ENCODE data around the gene ITGA7. TPM values are rescaled to one million over a fixed set of nuclear protein-coding genes. Genes with fewer than 3 reads are reported as not detected.

ITGA7 gene
- total and polyA plus RNA-seq, 2 of the 4 experiments (the other 2 are of a cell fraction) = 3.9 to 15.7 TPM

DNA sequence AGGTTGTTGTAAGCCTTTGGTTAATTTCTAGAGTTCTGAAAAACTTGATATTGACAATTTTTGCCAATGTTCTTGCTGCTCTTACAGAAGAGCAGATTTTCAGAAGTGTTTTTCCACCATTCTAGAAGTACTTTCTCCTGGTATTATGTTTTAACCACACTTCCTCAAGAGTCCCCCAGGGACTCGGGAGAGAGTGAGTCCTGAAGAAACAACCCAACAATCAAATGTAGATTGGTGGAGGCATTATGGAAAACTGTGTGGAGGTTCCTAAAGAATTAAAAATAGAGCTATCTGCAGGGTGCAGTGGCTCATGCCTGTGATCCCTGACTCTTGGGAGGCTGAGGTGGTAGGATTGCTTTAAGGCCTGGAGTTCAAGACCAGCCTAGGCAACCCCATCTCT, 44.3 kb downstream of the ITGA7 start:
- Histone ChIP-seq H3K4me3 (ENCODE audit: insufficient read depth, low read depth, low read length) (no peak overlapping the region), H3K36me3 (ENCODE audit: control insufficient read depth, insufficient read depth, low read length) (no peaks in the 10 kb centered on the region), H3K9me3 (ENCODE audit: control insufficient read depth, insufficient read depth, low read length) (no peaks in the 10 kb centered on the region), H2BK15ac (ENCODE audit: low read depth, low read length) (no peak overlapping the region), H2BK120ac (ENCODE audit: low read depth, low read length) (no peak overlapping the region), H3K9ac (ENCODE audit: low read depth, low read length) (no peak overlapping the region), H3K4ac (ENCODE audit: low read depth, low read length) (no peak overlapping the region), H3K4me2 (ENCODE audit: low read depth, low read length) (no peak overlapping the region), H2BK5ac (ENCODE audit: low read depth, low read length, poor library complexity, severe bottlenecking) (no peak overlapping the region), H2AK9ac (replicated peaks; ENCODE audit: low read depth, low read length, poor library complexity) (no peak overlapping the region), H3K23ac (ENCODE audit: low read depth, low read length) (no peak overlapping the region), H3K18ac (ENCODE audit: low read depth, low read length) (no peak overlapping the region), H2AFZ (replicated peaks; ENCODE audit: low read length, poor library complexity) (no peak overlapping the region), H4K91ac (ENCODE audit: insufficient read depth, low read depth, low read length) (no peak overlapping the region), H2AK5ac (ENCODE audit: low read depth, low read length) (no peak overlapping the region), H4K5ac (ENCODE audit: low read depth, low read length) (no peak overlapping the region), H3K27me3 (ENCODE audit: control insufficient read depth, insufficient read depth, low read length) (peaks cover 15% of the 10 kb centered on the region), H3K27ac (ENCODE audit: insufficient read depth, low read length) (no peak overlapping the region), H3K9me1 (ENCODE audit: insufficient read depth, low read length) (no peaks in the 10 kb centered on the region), H3K14ac (replicated peaks; ENCODE audit: low read depth, low read length) (no peak overlapping the region), H3K79me1 (ENCODE audit: low read depth in 1 of 2, low read length in 2 of 2) (no peaks in the 10 kb centered on the region), H4K8ac (ENCODE audit: low read depth in 2 of 2, low read length in 2 of 2) (no peak overlapping the region), H4K20me1 (ENCODE audit: insufficient read depth, low read length) (no peaks in the 10 kb centered on the region), H3K4me1 (ENCODE audit: control insufficient read depth, insufficient read depth, low read length) (no peaks in the 10 kb centered on the region), H3K56ac (ENCODE audit: extremely low read depth, insufficient read depth, low read length) (no peak overlapping the region), H2BK20ac (ENCODE audit: low read depth, low read length) (no peak overlapping the region)
- TF ChIP-seq, protein P1, sequence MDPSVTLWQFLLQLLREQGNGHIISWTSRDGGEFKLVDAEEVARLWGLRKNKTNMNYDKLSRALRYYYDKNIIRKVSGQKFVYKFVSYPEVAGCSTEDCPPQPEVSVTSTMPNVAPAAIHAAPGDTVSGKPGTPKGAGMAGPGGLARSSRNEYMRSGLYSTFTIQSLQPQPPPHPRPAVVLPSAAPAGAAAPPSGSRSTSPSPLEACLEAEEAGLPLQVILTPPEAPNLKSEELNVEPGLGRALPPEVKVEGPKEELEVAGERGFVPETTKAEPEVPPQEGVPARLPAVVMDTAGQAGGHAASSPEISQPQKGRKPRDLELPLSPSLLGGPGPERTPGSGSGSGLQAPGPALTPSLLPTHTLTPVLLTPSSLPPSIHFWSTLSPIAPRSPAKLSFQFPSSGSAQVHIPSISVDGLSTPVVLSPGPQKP (IDR thresholded peaks at IDR 0.05; ENCODE audit: borderline replicate concordance, low read depth, low read length) = no peak
- TF ChIP-seq MAFK (IDR thresholded peaks at IDR 0.05; ENCODE audit: low read depth, low read length) (no peak), NFE2L2 (IDR thresholded peaks at IDR 0.05; ENCODE audit: low read depth, low read length) (no peak), SMC3 (IDR thresholded peaks at IDR 0.05; ENCODE audit: low read depth, low read length) (no peak), MXI1 (IDR thresholded peaks at IDR 0.05; ENCODE audit: borderline replicate concordance, low read depth, low read length) (no peak), RFX5 (IDR thresholded peaks at IDR 0.05; ENCODE audit: low read depth, low read length) (no peak), FOS (IDR thresholded peaks at IDR 0.05; ENCODE audit: low read depth, low read length) (no peak), RAD21 (IDR thresholded peaks at IDR 0.05; ENCODE audit: low read length) (no peak), POLR2A (IDR thresholded peaks at IDR 0.05; ENCODE audit: low read depth, low read length) (no peak), BHLHE40 (IDR thresholded peaks at IDR 0.05; ENCODE audit: low read depth, low read length) (no peak)
- TF ChIP-seq, protein P2, sequence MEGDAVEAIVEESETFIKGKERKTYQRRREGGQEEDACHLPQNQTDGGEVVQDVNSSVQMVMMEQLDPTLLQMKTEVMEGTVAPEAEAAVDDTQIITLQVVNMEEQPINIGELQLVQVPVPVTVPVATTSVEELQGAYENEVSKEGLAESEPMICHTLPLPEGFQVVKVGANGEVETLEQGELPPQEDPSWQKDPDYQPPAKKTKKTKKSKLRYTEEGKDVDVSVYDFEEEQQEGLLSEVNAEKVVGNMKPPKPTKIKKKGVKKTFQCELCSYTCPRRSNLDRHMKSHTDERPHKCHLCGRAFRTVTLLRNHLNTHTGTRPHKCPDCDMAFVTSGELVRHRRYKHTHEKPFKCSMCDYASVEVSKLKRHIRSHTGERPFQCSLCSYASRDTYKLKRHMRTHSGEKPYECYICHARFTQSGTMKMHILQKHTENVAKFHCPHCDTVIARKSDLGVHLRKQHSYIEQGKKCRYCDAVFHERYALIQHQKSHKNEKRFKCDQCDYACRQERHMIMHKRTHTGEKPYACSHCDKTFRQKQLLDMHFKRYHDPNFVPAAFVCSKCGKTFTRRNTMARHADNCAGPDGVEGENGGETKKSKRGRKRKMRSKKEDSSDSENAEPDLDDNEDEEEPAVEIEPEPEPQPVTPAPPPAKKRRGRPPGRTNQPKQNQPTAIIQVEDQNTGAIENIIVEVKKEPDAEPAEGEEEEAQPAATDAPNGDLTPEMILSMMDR (conservative IDR thresholded peaks at IDR 0.05; ENCODE audit: low read depth, low read length) = no peak
- BruUV-seq (replicated peaks) = no TSS peak
- in situ Hi-C loops (cut with MboI; ENCODE audit: low sequenced_read_pairs) (no loop called here), intact Hi-C loops (cut with micrococcal nuclease) (no loop called here), dilution Hi-C loops (cut with HindIII; ENCODE audit: low sequenced_read_pairs, unreplicated experiment) (no loop called here)
- ChIA-PET POLR2A (ENCODE audit: unreplicated experiment) (no interaction called here), CTCF (interaction anchor here (0.8 kb wide), 1 partner anchor 58 kb away, joined by 4 read pairs; no protein-coding TSS in a partner anchor)
- WGBS, 2 experiments (ENCODE audit: extremely low coverage in 2 of 2, insufficient read length in 1 of 2) = no CpG with 5 or more reads among the region's 1 CpG
- DNase-seq (no peak), ATAC-seq (ENCODE audit: low read depth) (no peak)

Measured in IMR-90 (cell line).